Calu3 (cell line): ENCODE results near the gene ZNF513. TPM values are rescaled to one million over a fixed set of nuclear protein-coding genes. Genes with fewer than 3 reads are reported as not detected.

ENCODE experiments used
- BruUV-seq: library from RNA; stranded (reverse); fragments of 400-500 nt; replicated peaks from 2 replicates; lab custom pipeline; 2021; lab: Mats Ljungman, UMichigan
- CTCF ChIA-PET: fragments of 300-600 bp; sonication (Branson Sonifier 250); formaldehyde crosslinking; loops from one replicate; lab custom pipeline; 2022; ENCODE audit warnings: antibody characterized with exemption; lab: Charles Lee
- DNase-seq: peaks from one replicate; pipeline ENCODE4 v3.0.0; 2022
- H3K27ac Mint-ChIP-seq: one replicate; pipeline ENCODE4 v1.8.0; 2022; ENCODE audit warnings: mixed read lengths; ENCODE audit not compliant: unreplicated experiment
- H3K27me3 Mint-ChIP-seq: one replicate; pipeline ENCODE4 v1.8.0; 2022; ENCODE audit warnings: mixed read lengths; ENCODE audit not compliant: unreplicated experiment
- H3K36me3 Mint-ChIP-seq: one replicate; pipeline ENCODE4 v1.8.0; 2022; ENCODE audit warnings: mild to moderate bottlenecking, moderate library complexity, mixed read lengths; ENCODE audit not compliant: insufficient read depth, unreplicated experiment
- H3K4me1 Mint-ChIP-seq: one replicate; pipeline ENCODE4 v1.8.0; 2022; ENCODE audit warnings: mild to moderate bottlenecking, low read depth, mixed read lengths; ENCODE audit not compliant: unreplicated experiment
- H3K4me3 Mint-ChIP-seq: one replicate; pipeline ENCODE4 v1.8.0; 2022; ENCODE audit warnings: mild to moderate bottlenecking, low read depth, moderate library complexity, mixed read lengths; ENCODE audit not compliant: unreplicated experiment
- H3K9me3 Mint-ChIP-seq: one replicate; pipeline ENCODE4 v1.8.0; 2022; ENCODE audit warnings: low read depth, mixed read lengths; ENCODE audit not compliant: unreplicated experiment
- intact Hi-C: fragments of 100-400 bp; cut with micrococcal nuclease; formaldehyde crosslinking; loops from one replicate; pipeline ENCODE4 v1.10.0; 2022; ENCODE audit not compliant: unreplicated experiment
- total RNA-seq: library from RNA; stranded (reverse); gene quantifications from 2 replicates; pipeline ENCODE4 v1.2.3, GENCODE V29; 2022
- TF ChIP-seq, protein P1 (sequence below): fragments of 200-600 bp; IDR thresholded peaks from one replicate; pipeline ENCODE4 v1.8.0; 2022; ENCODE audit warnings: antibody characterized with exemption; ENCODE audit not compliant: unreplicated experiment

Gene ZNF513
- total RNA-seq, 1 experiment from 2014 or later, result 10.6 TPM

GRCh38 chr2:27376151-27376865 lies 4.2 kb downstream of the ZNF513 start:
- Mint-ChIP-seq H3K27ac (peak overlapping the region; percentile 58), H3K36me3 (peaks cover 70% of the 10 kb centered on the region), H3K9me3 (no peaks in the 10 kb centered on the region), H3K4me3 (no peak overlapping the region), H3K4me1 (peaks cover 15% of the 10 kb centered on the region), H3K27me3 (no peaks in the 10 kb centered on the region)
- CTCF ChIA-PET, result no interaction called here
- DNase-seq, result no peak
- TSS peak; percentile 1 for BruUV-seq
- TF ChIP-seq, protein P1, sequence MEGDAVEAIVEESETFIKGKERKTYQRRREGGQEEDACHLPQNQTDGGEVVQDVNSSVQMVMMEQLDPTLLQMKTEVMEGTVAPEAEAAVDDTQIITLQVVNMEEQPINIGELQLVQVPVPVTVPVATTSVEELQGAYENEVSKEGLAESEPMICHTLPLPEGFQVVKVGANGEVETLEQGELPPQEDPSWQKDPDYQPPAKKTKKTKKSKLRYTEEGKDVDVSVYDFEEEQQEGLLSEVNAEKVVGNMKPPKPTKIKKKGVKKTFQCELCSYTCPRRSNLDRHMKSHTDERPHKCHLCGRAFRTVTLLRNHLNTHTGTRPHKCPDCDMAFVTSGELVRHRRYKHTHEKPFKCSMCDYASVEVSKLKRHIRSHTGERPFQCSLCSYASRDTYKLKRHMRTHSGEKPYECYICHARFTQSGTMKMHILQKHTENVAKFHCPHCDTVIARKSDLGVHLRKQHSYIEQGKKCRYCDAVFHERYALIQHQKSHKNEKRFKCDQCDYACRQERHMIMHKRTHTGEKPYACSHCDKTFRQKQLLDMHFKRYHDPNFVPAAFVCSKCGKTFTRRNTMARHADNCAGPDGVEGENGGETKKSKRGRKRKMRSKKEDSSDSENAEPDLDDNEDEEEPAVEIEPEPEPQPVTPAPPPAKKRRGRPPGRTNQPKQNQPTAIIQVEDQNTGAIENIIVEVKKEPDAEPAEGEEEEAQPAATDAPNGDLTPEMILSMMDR, result no peak
- intact Hi-C loops, result no loop called here

GRCh38 chr2:27375513-27376099 lies 4.9 kb downstream of the ZNF513 start:
- H3K9me3 Mint-ChIP-seq, result no peaks in the 10 kb centered on the region
- TF ChIP-seq, protein P1, result no peak
- CTCF ChIA-PET, result no interaction called here
- H3K36me3 Mint-ChIP-seq, result peaks cover 70% of the 10 kb centered on the region
- no peak for DNase-seq
- intact Hi-C loops, result no loop called here
- no peak overlapping the region for H3K27ac Mint-ChIP-seq
- BruUV-seq, result no TSS peak
- H3K4me3 Mint-ChIP-seq, result no peak overlapping the region
- H3K4me1 Mint-ChIP-seq, result peaks cover 15% of the 10 kb centered on the region
- H3K27me3 Mint-ChIP-seq, result no peaks in the 10 kb centered on the region

GRCh38 chr2:27373567-27373966 lies 7.0 kb downstream of the ZNF513 start:
- intact Hi-C loops, result no loop called here
- Mint-ChIP-seq H3K4me3 (no peak overlapping the region), H3K36me3 (peaks cover 68% of the 10 kb centered on the region), H3K27me3 (no peaks in the 10 kb centered on the region), H3K27ac (no peak overlapping the region), H3K4me1 (peaks cover 12% of the 10 kb centered on the region), H3K9me3 (no peaks in the 10 kb centered on the region)
- TF ChIP-seq, protein P1, result no peak
- no peak for DNase-seq
- no TSS peak for BruUV-seq
- CTCF ChIA-PET, result no interaction called here

- no peak for DNase-seq
- Mint-ChIP-seq H3K4me3 (no peak overlapping the region), H3K36me3 (peaks cover 68% of the 10 kb centered on the region), H3K9me3 (no peaks in the 10 kb centered on the region), H3K27ac (peak overlapping the region; percentile 63), H3K4me1 (peaks cover 17% of the 10 kb centered on the region), H3K27me3 (no peaks in the 10 kb centered on the region)
- BruUV-seq, result no TSS peak
- TF ChIP-seq, protein P1, result no peak
- intact Hi-C loops, result no loop called here
- CTCF ChIA-PET, result no interaction called here
These were observed 7.6 kb downstream of the ZNF513 start for GRCh38 chr2:27372937-27373336.
